Progenitor cell of endocrine pancreas (in vitro differentiated cells): ENCODE results near the gene FOXA3. TPM values are rescaled to one million over a fixed set of nuclear protein-coding genes. Genes with fewer than 3 reads are reported as not detected.

Experiments
- DNase-seq: peaks from one replicate; pipeline ENCODE4 v3.0.0; 2021; ENCODE audit warnings: low spot score; ENCODE audit not compliant: unreplicated experiment
- H3K27ac Mint-ChIP-seq: 2 replicates; pipeline ENCODE4 v1.8.0; 2021; ENCODE audit warnings: mild to moderate bottlenecking, moderate library complexity, mixed read lengths
- H3K27me3 Mint-ChIP-seq: 2 replicates; pipeline ENCODE4 v1.8.0; 2021; ENCODE audit warnings: mixed read lengths
- H3K36me3 Mint-ChIP-seq: 2 replicates; pipeline ENCODE4 v1.8.0; 2022; ENCODE audit warnings: mixed read lengths; ENCODE audit not compliant: insufficient read depth
- H3K4me1 Mint-ChIP-seq: 2 replicates; pipeline ENCODE4 v1.8.0; 2021; ENCODE audit warnings: low read depth, mixed read lengths
- H3K4me3 Mint-ChIP-seq: 2 replicates; pipeline ENCODE4 v1.8.0; 2021; ENCODE audit warnings: low read depth, mild to moderate bottlenecking, moderate library complexity, mixed read lengths
- H3K9me3 Mint-ChIP-seq: 2 replicates; pipeline ENCODE4 v1.8.0; 2021; ENCODE audit warnings: low read depth, mixed read lengths
- CTCF ChIP-seq: fragments of 200-600 bp; sonication (generic); IDR thresholded peaks from one replicate; pipeline ENCODE4 v1.5.0; 2021; ENCODE audit warnings: antibody characterized with exemption, mild to moderate bottlenecking; ENCODE audit not compliant: unreplicated experiment
- total RNA-seq: library from RNA; stranded (reverse); gene quantifications from 2 replicates; pipeline ENCODE4 v1.2.1, GENCODE V29; 2021

The FOXA3 gene
- total RNA-seq, 1 donor from 2014 or later: 23.5 TPM

GRCh38 chr19:45852145-45852750, 11.9 kb upstream of the FOXA3 start:
- no peak for DNase-seq
- Mint-ChIP-seq H3K4me3 (no peak overlapping the region), H3K27ac (no peak overlapping the region)

GRCh38 chr19:45852983-45853382, 11.1 kb upstream of the FOXA3 start:
- Mint-ChIP-seq H3K4me1 (no peaks in the 10 kb centered on the region), H3K27me3 (no peaks in the 10 kb centered on the region), H3K27ac (no peak overlapping the region), H3K36me3 (peaks cover 17% of the 10 kb centered on the region), H3K9me3 (no peaks in the 10 kb centered on the region), H3K4me3 (no peak overlapping the region)
- DNase-seq: no peak
- TF ChIP-seq CTCF: no peak

More at GRCh38 chr19:45852145-45852750, 11.9 kb upstream of the FOXA3 start:
- H3K36me3 Mint-ChIP-seq: peaks cover 20% of the 10 kb centered on the region
- no peak for TF ChIP-seq CTCF
- no peaks in the 10 kb centered on the region for H3K9me3 Mint-ChIP-seq
- H3K27me3 Mint-ChIP-seq: no peaks in the 10 kb centered on the region
- no peaks in the 10 kb centered on the region for H3K4me1 Mint-ChIP-seq

GRCh38 chr19:45854167-45854778, 9.9 kb upstream of the FOXA3 start:
- Mint-ChIP-seq H3K36me3 (peaks cover 21% of the 10 kb centered on the region), H3K27ac (no peak overlapping the region)
- TF ChIP-seq CTCF: no peak

GRCh38 chr19:45860359-45861259, 3.5 kb upstream of the FOXA3 start:
- no peaks in the 10 kb centered on the region for H3K27me3 Mint-ChIP-seq
- peaks cover 3% of the 10 kb centered on the region for H3K36me3 Mint-ChIP-seq
- H3K27ac Mint-ChIP-seq: no peak overlapping the region
- no peak overlapping the region for H3K4me3 Mint-ChIP-seq
- DNase-seq: no peak
- no peaks in the 10 kb centered on the region for H3K9me3 Mint-ChIP-seq
- no peak for TF ChIP-seq CTCF
- H3K4me1 Mint-ChIP-seq: peaks cover 18% of the 10 kb centered on the region

More at GRCh38 chr19:45854167-45854778, 9.9 kb upstream of the FOXA3 start:
- Mint-ChIP-seq H3K4me1 (no peaks in the 10 kb centered on the region), H3K4me3 (no peak overlapping the region), H3K27me3 (no peaks in the 10 kb centered on the region), H3K9me3 (no peaks in the 10 kb centered on the region)
- DNase-seq: no peak

- TF ChIP-seq CTCF: no peak
- Mint-ChIP-seq H3K9me3 (no peaks in the 10 kb centered on the region), H3K4me1 (peaks cover 30% of the 10 kb centered on the region), H3K36me3 (peaks cover 3% of the 10 kb centered on the region), H3K27me3 (no peaks in the 10 kb centered on the region), H3K4me3 (peak overlapping the region; percentile 89), H3K27ac (peak overlapping the region; percentile 98)
- DNase-seq: no peak
These were observed 1.9 kb upstream of the FOXA3 start for GRCh38 chr19:45862271-45862563.
